Astrocyte (in vitro differentiated cells and primary cell): ENCODE measurements around the gene METTL21C. TPM values are rescaled to one million over a fixed set of nuclear protein-coding genes. Genes with fewer than 3 reads are reported as not detected.

ENCODE experiments used
- DNase-seq: peaks from one replicate; pipeline ENCODE4 v3.0.0-alpha.2; 2010; ENCODE audit warnings: low read depth
- FAIRE-seq: peaks from 2 replicates; lab custom pipeline; 2011; peaks lifted over from hg19 to GRCh38; lab: Jason Lieb, UNC
- H2AFZ ChIP-seq: 2 replicates; pipeline ENCODE4 v1.6.0; 2012; ENCODE audit warnings: low read depth, low read length, inconsistent platforms
- H3K27ac ChIP-seq: 2 replicates; pipeline ENCODE4 v1.5.1; 2011; ENCODE audit warnings: low read depth, low read length, inconsistent platforms
- H3K27me3 ChIP-seq: 2 replicates; pipeline ENCODE4 v1.6.0; 2011; ENCODE audit warnings: low read length, inconsistent platforms; ENCODE audit not compliant: insufficient read depth
- H3K36me3 ChIP-seq: 2 replicates; pipeline ENCODE4 v1.5.1; 2011; ENCODE audit warnings: low read length, inconsistent platforms; ENCODE audit not compliant: insufficient read depth
- H3K4me1 ChIP-seq: 2 replicates; pipeline ENCODE4 v1.5.1; 2011; ENCODE audit warnings: low read length, inconsistent platforms; ENCODE audit not compliant: insufficient read depth
- H3K4me2 ChIP-seq: 2 replicates; pipeline ENCODE4 v1.6.0; 2012; ENCODE audit warnings: low read length, inconsistent platforms
- H3K4me3 ChIP-seq: 2 replicates; pipeline ENCODE4 v1.5.1; 2011; ENCODE audit warnings: low read depth, mild to moderate bottlenecking, low read length, inconsistent platforms; ENCODE audit not compliant: insufficient read depth
- H3K79me2 ChIP-seq: 2 replicates; pipeline ENCODE4 v1.6.0; 2012; ENCODE audit warnings: mild to moderate bottlenecking, low read length, inconsistent platforms; ENCODE audit not compliant: insufficient read depth
- H3K9ac ChIP-seq: 2 replicates; pipeline ENCODE4 v1.6.0; 2012; ENCODE audit warnings: mild to moderate bottlenecking, low read length, inconsistent platforms
- H3K9me3 ChIP-seq: 2 replicates; pipeline ENCODE4 v1.5.1; 2012; ENCODE audit warnings: low read depth, mild to moderate bottlenecking, low read length, inconsistent platforms; ENCODE audit not compliant: insufficient read depth
- H4K20me1 ChIP-seq: 2 replicates; pipeline ENCODE4 v1.6.0; 2012; ENCODE audit warnings: low read length, inconsistent platforms; ENCODE audit not compliant: insufficient read depth
- H3K27ac Mint-ChIP-seq: one replicate; pipeline ENCODE4 v1.8.0; 2021; ENCODE audit warnings: mild to moderate bottlenecking, mixed read lengths; ENCODE audit not compliant: unreplicated experiment
- H3K27me3 Mint-ChIP-seq: one replicate; pipeline ENCODE4 v1.8.0; 2021; ENCODE audit warnings: low read depth, mixed read lengths; ENCODE audit not compliant: unreplicated experiment
- H3K36me3 Mint-ChIP-seq: one replicate; pipeline ENCODE4 v1.8.0; 2021; ENCODE audit warnings: low read depth, mixed read lengths; ENCODE audit not compliant: unreplicated experiment
- H3K4me1 Mint-ChIP-seq: one replicate; pipeline ENCODE4 v1.8.0; 2021; ENCODE audit warnings: low read depth, mixed read lengths; ENCODE audit not compliant: unreplicated experiment
- H3K4me3 Mint-ChIP-seq: one replicate; pipeline ENCODE4 v1.8.0; 2021; ENCODE audit warnings: mild to moderate bottlenecking, moderate library complexity, mixed read lengths; ENCODE audit not compliant: unreplicated experiment
- H3K9me3 Mint-ChIP-seq: one replicate; pipeline ENCODE4 v1.8.0; 2021; ENCODE audit warnings: mild to moderate bottlenecking, mixed read lengths; ENCODE audit not compliant: unreplicated experiment
- CTCF ChIP-seq: IDR thresholded peaks from 2 replicates; pipeline ENCODE4 v1.5.1; 2011; ENCODE audit warnings: low read depth, mild to moderate bottlenecking, inconsistent platforms, low read length, moderate library complexity; ENCODE audit not compliant: insufficient read depth
- EZH2 ChIP-seq: IDR thresholded peaks from 2 replicates; pipeline ENCODE4 v1.6.1; 2012; ENCODE audit warnings: mild to moderate bottlenecking, low read length, inconsistent platforms; ENCODE audit not compliant: insufficient read depth
- total RNA-seq: library from RNA; stranded (reverse); gene quantifications from 2 replicates; pipeline ENCODE4 v1.2.1, GENCODE V29; 2021

The METTL21C gene
- total RNA-seq, 1 donor from 2014 or later = not detected

- FAIRE-seq (no peak), DNase-seq (no peak)
- H3K36me3 Mint-ChIP-seq = no peaks in the 10 kb centered on the region
- no peak overlapping the region for H3K4me3 Mint-ChIP-seq
- Histone ChIP-seq H2AFZ (no peak overlapping the region), H3K36me3 (no peaks in the 10 kb centered on the region), H3K9me3 (no peaks in the 10 kb centered on the region), H4K20me1 (no peaks in the 10 kb centered on the region), H3K27me3 (peaks cover 3% of the 10 kb centered on the region), H3K79me2 (no peaks in the 10 kb centered on the region), H3K4me3 (no peak overlapping the region), H3K27ac (no peak overlapping the region), H3K4me2 (no peak overlapping the region), H3K9ac (no peak overlapping the region), H3K4me1 (no peaks in the 10 kb centered on the region)
- TF ChIP-seq CTCF (no peak), EZH2 (no peak)
- H3K9me3 Mint-ChIP-seq = no peaks in the 10 kb centered on the region
- H3K4me1 Mint-ChIP-seq = no peaks in the 10 kb centered on the region
- H3K27ac Mint-ChIP-seq = no peak overlapping the region
- H3K27me3 Mint-ChIP-seq = peaks cover 10% of the 10 kb centered on the region
These were observed 4.0 kb downstream of the METTL21C start for GRCh38 chr13:102690883-102691282.

GRCh38 chr13:102688306-102688973, 6.4 kb downstream of the METTL21C start:
- Histone ChIP-seq H3K79me2 (no peaks in the 10 kb centered on the region), H3K27me3 (no peaks in the 10 kb centered on the region), H3K4me3 (no peak overlapping the region), H3K4me2 (no peak overlapping the region), H3K36me3 (no peaks in the 10 kb centered on the region), H3K4me1 (no peaks in the 10 kb centered on the region), H4K20me1 (no peaks in the 10 kb centered on the region), H2AFZ (no peak overlapping the region), H3K9me3 (no peaks in the 10 kb centered on the region), H3K9ac (no peak overlapping the region), H3K27ac (no peak overlapping the region)
- no peak for TF ChIP-seq EZH2
- TF ChIP-seq CTCF = no peak
- Mint-ChIP-seq H3K36me3 (no peaks in the 10 kb centered on the region), H3K4me3 (no peak overlapping the region), H3K4me1 (no peaks in the 10 kb centered on the region), H3K27ac (peak overlapping the region; percentile 26), H3K27me3 (peaks cover 7% of the 10 kb centered on the region), H3K9me3 (no peaks in the 10 kb centered on the region)
- DNase-seq (no peak), FAIRE-seq (no peak)

- Mint-ChIP-seq H3K36me3 (no peaks in the 10 kb centered on the region), H3K4me1 (no peaks in the 10 kb centered on the region), H3K4me3 (no peak overlapping the region), H3K27me3 (peaks cover 7% of the 10 kb centered on the region), H3K9me3 (peaks cover 1% of the 10 kb centered on the region), H3K27ac (no peak overlapping the region)
- Histone ChIP-seq H3K9ac (no peak overlapping the region), H4K20me1 (no peaks in the 10 kb centered on the region), H3K27ac (no peak overlapping the region), H3K27me3 (no peaks in the 10 kb centered on the region), H3K79me2 (no peaks in the 10 kb centered on the region), H3K4me3 (no peak overlapping the region), H3K36me3 (no peaks in the 10 kb centered on the region), H2AFZ (no peak overlapping the region), H3K4me1 (no peaks in the 10 kb centered on the region), H3K9me3 (no peaks in the 10 kb centered on the region), H3K4me2 (no peak overlapping the region)
- no peak for DNase-seq
- TF ChIP-seq CTCF = no peak
- no peak for FAIRE-seq
These were observed 7.3 kb downstream of the METTL21C start for GRCh38 chr13:102687520-102687919.
